PC-3 (cell line): ENCODE measurements around the gene CHCHD10. TPM values are rescaled to one million over a fixed set of nuclear protein-coding genes. Genes with fewer than 3 reads are reported as not detected.

Experiments
- ATAC-seq: fragments of 200-7000 bp; cut with Tn5 transposase; 2 replicates; pipeline ENCODE4 v1.9.1; 2020; ENCODE audit warnings: mild to moderate bottlenecking, moderate library complexity
- BruUV-seq: library from RNA; stranded (reverse); fragments of 400-500 nt; replicated peaks from 2 replicates; lab custom pipeline; 2021; lab: Mats Ljungman, UMichigan
- CTCF ChIA-PET: fragments of 300-600 bp; sonication (Branson Sonifier 250); formaldehyde crosslinking; loops from one replicate; lab custom pipeline; 2022; ENCODE audit warnings: antibody characterized with exemption; lab: Charles Lee
- POLR2A ChIA-PET: fragments of 300-600 bp; sonication (Branson Sonifier 250); formaldehyde crosslinking; loops from one replicate; lab custom pipeline; 2022; ENCODE audit warnings: antibody characterized with exemption; ENCODE audit not compliant: unreplicated experiment; lab: Charles Lee
- DNase-seq: peaks from one replicate; pipeline ENCODE4 v3.0.0-alpha.2; 2015
- H2AFZ ChIP-seq: fragments of 300-600 bp; sonication (generic); 2 replicates; pipeline ENCODE4 v1.6.0; 2016; ENCODE audit warnings: antibody characterized with exemption, low read length
- H3F3A ChIP-seq: fragments of 300-600 bp; sonication (generic); one replicate; pipeline ENCODE4 v1.6.0; 2017; ENCODE audit warnings: antibody characterized with exemption, low read length, control low read depth, mild to moderate bottlenecking; ENCODE audit not compliant: unreplicated experiment
- H3K27ac ChIP-seq: fragments of 300-600 bp; sonication (generic); 2 replicates; pipeline ENCODE4 v1.5.1; 2016; ENCODE audit warnings: mild to moderate bottlenecking, low read length
- H3K27me3 ChIP-seq: fragments of 300-600 bp; sonication (generic); 2 replicates; pipeline ENCODE4 v1.6.1; 2016; ENCODE audit warnings: low read length, mixed read lengths
- H3K36me3 ChIP-seq: fragments of 300-600 bp; sonication (generic); 2 replicates; pipeline ENCODE4 v1.6.1; 2016; ENCODE audit warnings: low read depth, mixed run types, low read length, mixed read lengths
- H3K4me1 ChIP-seq: fragments of 300-600 bp; sonication (generic); 2 replicates; pipeline ENCODE4 v1.5.1; 2016; ENCODE audit warnings: low read length; ENCODE audit not compliant: insufficient read depth
- H3K4me2 ChIP-seq: fragments of 300-600 bp; sonication (generic); 2 replicates; pipeline ENCODE4 v1.6.0; 2016; ENCODE audit warnings: low read length
- H3K4me3 ChIP-seq: fragments of 300-600 bp; sonication (generic); 2 replicates; pipeline ENCODE4 v1.5.1; 2016; ENCODE audit warnings: mild to moderate bottlenecking, low read length, mixed read lengths
- H3K79me2 ChIP-seq: fragments of 300-600 bp; sonication (generic); 2 replicates; pipeline ENCODE4 v1.6.1; 2017; ENCODE audit warnings: low read length, mixed read lengths
- H3K9ac ChIP-seq: fragments of 300-600 bp; sonication (generic); 2 replicates; pipeline ENCODE4 v1.6.0; 2016; ENCODE audit warnings: mild to moderate bottlenecking, low read length
- H3K9me2 ChIP-seq: fragments of 300-600 bp; sonication (generic); replicated peaks from 2 replicates; pipeline ENCODE4 v1.6.1; 2016; ENCODE audit warnings: mixed run types, low read length, mixed read lengths
- H3K9me3 ChIP-seq: fragments of 300-600 bp; sonication (generic); 2 replicates; pipeline ENCODE4 v1.6.1; 2016; ENCODE audit warnings: low read length, mixed read lengths
- H4K20me1 ChIP-seq: fragments of 300-600 bp; sonication (generic); 2 replicates; pipeline ENCODE4 v1.6.1; 2016; ENCODE audit warnings: low read length, mixed read lengths
- EZH2 ChIP-seq: fragments of 300-600 bp; sonication (generic); IDR thresholded peaks from one replicate; pipeline ENCODE4 v1.6.1; 2017; ENCODE audit warnings: antibody characterized with exemption, mild to moderate bottlenecking, low read length; ENCODE audit not compliant: unreplicated experiment
- EZH2phosphoT487 ChIP-seq: fragments of 300-600 bp; sonication (generic); IDR thresholded peaks from 2 replicates; pipeline ENCODE4 v1.6.1; 2018; ENCODE audit warnings: mild to moderate bottlenecking, antibody characterized with exemption, low read length, borderline replicate concordance
- intact Hi-C: fragments of 100-400 bp; cut with micrococcal nuclease; formaldehyde crosslinking; loops from 2 replicates; pipeline ENCODE4 v1.9.0; 2023
- total RNA-seq: library from RNA; depleted of rRNA; stranded (reverse); fragments of >200 nt; gene quantifications from 2 replicates; pipeline ENCODE4 v1.2.3, GENCODE V29; 2014
- TF ChIP-seq, protein P1 (sequence below): fragments of 300-600 bp; sonication (generic); conservative IDR thresholded peaks from 2 replicates; pipeline ENCODE4 v1.5.1; 2017; ENCODE audit warnings: antibody characterized with exemption, low read depth, mild to moderate bottlenecking, low read length

Gene CHCHD10
- total RNA-seq, 1 experiment from 2014 or later = 98.1 TPM

GRCh38 chr22:23803001-23803819 is 35.4 kb upstream of the CHCHD10 start:
- intact Hi-C loops = no loop called here
- no TSS peak for BruUV-seq

DNA sequence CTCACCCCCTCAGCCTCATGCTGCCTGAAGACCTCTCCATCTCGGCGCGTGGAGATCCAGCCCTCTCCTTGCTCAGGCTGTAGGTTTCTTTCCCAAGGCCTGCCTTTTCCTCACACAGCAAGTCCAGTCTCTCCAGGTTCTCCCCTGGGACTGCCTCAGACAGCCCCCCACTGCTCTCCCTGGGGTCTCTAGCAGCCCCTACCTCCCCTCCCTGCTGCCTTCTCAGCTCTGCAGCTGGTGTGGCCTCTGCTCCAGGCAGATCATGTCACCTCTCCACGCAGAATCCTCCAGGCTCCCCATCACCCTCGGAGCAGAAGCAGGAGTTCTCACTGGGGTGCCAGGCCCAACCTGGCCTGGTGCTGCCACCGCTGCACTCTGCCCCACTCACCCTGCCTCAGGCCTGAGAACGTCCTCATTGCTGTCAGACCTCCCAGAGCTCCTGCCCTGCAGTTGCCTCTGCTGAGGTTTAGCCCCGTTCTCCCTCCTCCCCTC is 34.2 kb upstream of the CHCHD10 start:
- ATAC-seq (no peak), DNase-seq (no peak)
- Histone ChIP-seq H3K36me3 (peaks cover 11% of the 10 kb centered on the region; the same call in 1 of the 2 replicates), H3K4me1 (no peaks in the 10 kb centered on the region), H2AFZ (no peak overlapping the region), H3K4me2 (no peak overlapping the region), H3K27me3 (no peaks in the 10 kb centered on the region), H4K20me1 (no peaks in the 10 kb centered on the region), H3F3A (no peaks in the 10 kb centered on the region), H3K9me2 (no peaks in the 10 kb centered on the region), H3K4me3 (no peak overlapping the region), H3K27ac (no peak overlapping the region), H3K9me3 (no peaks in the 10 kb centered on the region), H3K9ac (no peak overlapping the region), H3K79me2 (no peaks in the 10 kb centered on the region)
- BruUV-seq = no TSS peak
- intact Hi-C loops = no loop called here
- POLR2A ChIA-PET = no interaction called here
- TF ChIP-seq EZH2 (no peak), EZH2phosphoT487 (no peak)
- TF ChIP-seq, protein P1, sequence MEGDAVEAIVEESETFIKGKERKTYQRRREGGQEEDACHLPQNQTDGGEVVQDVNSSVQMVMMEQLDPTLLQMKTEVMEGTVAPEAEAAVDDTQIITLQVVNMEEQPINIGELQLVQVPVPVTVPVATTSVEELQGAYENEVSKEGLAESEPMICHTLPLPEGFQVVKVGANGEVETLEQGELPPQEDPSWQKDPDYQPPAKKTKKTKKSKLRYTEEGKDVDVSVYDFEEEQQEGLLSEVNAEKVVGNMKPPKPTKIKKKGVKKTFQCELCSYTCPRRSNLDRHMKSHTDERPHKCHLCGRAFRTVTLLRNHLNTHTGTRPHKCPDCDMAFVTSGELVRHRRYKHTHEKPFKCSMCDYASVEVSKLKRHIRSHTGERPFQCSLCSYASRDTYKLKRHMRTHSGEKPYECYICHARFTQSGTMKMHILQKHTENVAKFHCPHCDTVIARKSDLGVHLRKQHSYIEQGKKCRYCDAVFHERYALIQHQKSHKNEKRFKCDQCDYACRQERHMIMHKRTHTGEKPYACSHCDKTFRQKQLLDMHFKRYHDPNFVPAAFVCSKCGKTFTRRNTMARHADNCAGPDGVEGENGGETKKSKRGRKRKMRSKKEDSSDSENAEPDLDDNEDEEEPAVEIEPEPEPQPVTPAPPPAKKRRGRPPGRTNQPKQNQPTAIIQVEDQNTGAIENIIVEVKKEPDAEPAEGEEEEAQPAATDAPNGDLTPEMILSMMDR = no peak
- CTCF ChIA-PET = no interaction called here

More at GRCh38 chr22:23803001-23803819, 35.4 kb upstream of the CHCHD10 start:
- Histone ChIP-seq H3K27me3 (no peaks in the 10 kb centered on the region), H3K4me2 (no peak overlapping the region), H3K36me3 (peaks cover 11% of the 10 kb centered on the region; the same call in 1 of the 2 replicates), H3K9me2 (no peaks in the 10 kb centered on the region), H3K9me3 (no peaks in the 10 kb centered on the region), H3K4me3 (no peak overlapping the region), H3K4me1 (no peaks in the 10 kb centered on the region), H4K20me1 (no peaks in the 10 kb centered on the region), H3K79me2 (no peaks in the 10 kb centered on the region), H3F3A (no peaks in the 10 kb centered on the region), H3K9ac (no peak overlapping the region), H3K27ac (no peak overlapping the region), H2AFZ (no peak overlapping the region)
- no peak for DNase-seq
- ChIA-PET POLR2A (no interaction called here), CTCF (no interaction called here)
- TF ChIP-seq, protein P1 = no peak
- no peak for TF ChIP-seq EZH2phosphoT487
- ATAC-seq = no peak

- Histone ChIP-seq H3K4me1 (no peaks in the 10 kb centered on the region), H3K27ac (no peak overlapping the region), H3K36me3 (peaks cover 11% of the 10 kb centered on the region; the same call in 1 of the 2 replicates), H3K9ac (no peak overlapping the region), H3K9me2 (no peaks in the 10 kb centered on the region), H3K79me2 (no peaks in the 10 kb centered on the region), H2AFZ (no peak overlapping the region), H3F3A (no peaks in the 10 kb centered on the region), H3K9me3 (no peaks in the 10 kb centered on the region), H3K4me3 (no peak overlapping the region), H3K27me3 (no peaks in the 10 kb centered on the region), H3K4me2 (no peak overlapping the region), H4K20me1 (no peaks in the 10 kb centered on the region)
- ChIA-PET POLR2A (no interaction called here), CTCF (no interaction called here)
- TF ChIP-seq, protein P1 = no peak
- no peak for ATAC-seq
- no TSS peak for BruUV-seq
- no peak for DNase-seq
- intact Hi-C loops = no loop called here
Measured at GRCh38 chr22:23801238-23801821, 33.6 kb upstream of the CHCHD10 start.
